Measurements from ENCODE around the gene APOBEC4.

The APOBEC4 gene

DNA sequence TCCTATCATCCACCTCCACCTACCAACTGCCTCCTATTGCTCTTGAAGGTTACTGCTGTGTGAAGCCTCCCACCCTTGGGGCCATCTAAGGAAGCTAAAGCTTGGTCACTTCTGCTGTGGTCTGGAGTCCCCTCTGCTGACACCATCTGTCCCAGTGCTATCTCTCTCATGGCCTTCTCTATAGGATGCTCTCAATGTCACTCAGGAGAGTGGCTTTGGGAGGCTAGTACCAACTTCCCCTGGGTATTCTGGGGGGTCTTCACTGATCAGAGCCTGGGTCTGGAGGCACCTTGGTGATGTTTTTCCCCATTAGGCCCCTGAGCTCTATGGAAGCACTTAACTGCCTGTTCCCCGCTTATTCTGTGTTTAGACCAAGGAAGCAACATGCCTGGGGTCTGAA lies 50.6 kb downstream of the APOBEC4 start:
- no peak for DNase-seq (ENCODE audit: low read depth)

- no peak for DNase-seq (ENCODE audit: low read depth)
Observed at GRCh38 chr1:183600634-183601033, 52.5 kb downstream of the APOBEC4 start.

DNA sequence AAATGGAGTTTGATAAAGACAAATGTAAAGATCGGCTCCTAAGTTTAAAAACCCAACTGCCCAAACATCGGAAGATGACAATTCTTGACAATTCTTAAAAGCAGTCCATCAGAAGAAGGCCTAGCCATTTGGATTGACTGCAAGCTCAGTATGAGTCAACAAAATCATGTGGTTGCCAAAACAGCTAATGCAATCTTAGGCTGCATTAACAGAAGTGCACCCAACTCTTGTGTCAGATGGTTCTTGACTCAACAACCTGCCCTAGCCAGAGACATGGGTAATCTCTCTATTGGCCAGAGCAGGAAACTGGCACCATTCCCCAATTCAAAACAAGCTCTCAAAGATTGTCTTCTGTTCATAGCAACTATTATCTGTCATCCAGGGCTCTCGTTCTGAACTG lies 53.0 kb downstream of the APOBEC4 start:
- DNase-seq (ENCODE audit: low read depth) = no peak

DNA sequence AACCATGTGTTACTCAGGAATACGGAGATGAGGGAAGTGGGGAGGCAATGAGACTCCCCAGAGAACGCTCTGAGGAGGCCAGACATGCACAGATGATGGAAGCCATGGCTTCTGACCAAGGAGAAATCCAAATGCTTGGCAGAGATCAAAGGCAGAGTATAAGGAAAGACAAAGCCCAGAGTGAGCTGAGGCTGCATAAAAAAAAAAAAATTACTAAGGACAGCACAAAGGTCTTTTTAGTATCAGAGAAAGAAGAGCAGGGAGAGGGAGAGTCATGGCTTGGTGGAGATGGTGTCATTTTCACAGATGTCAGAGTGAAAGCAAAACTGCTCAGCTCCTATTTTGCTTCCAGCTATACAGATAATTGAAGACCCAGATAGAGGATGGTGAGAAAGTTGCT lies 54.7 kb downstream of the APOBEC4 start:
- DNase-seq (ENCODE audit: low read depth) = no peak

- DNase-seq (ENCODE audit: low read depth) = no peak
Observed at GRCh38 chr1:183597656-183598347, 55.3 kb downstream of the APOBEC4 start.

DNA sequence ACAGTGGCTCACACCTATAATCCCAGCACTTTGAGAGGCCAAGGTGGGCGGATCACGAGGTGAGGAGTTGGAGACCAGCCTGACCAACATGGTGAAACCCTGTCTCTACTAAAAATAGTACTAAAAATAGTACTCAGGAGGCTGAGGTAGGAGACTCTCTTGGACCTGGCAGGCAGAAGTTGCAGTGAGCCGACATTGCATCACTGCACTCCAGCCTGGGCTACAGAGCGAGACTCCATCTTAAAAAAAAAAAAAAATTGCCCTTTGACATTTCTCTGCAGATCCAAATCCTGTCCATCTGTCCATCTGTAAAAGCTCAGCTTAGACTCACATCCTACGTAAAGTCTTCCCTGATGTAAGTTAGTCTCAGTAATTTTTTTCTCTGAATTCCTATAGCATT lies 56.6 kb downstream of the APOBEC4 start:
- DNase-seq (ENCODE audit: low read depth) = no peak

All from activated T-cell treated with anti-CD3 and anti-CD28 coated beads for 48 hours (primary cell).